WI38 (cell line): ENCODE data around the gene SSU72.

ENCODE experiments used
- H3K4me3 ChIP-seq: 2 replicates; pipeline ENCODE4 v1.5.1; 2011; ENCODE audit warnings: low read depth, mild to moderate bottlenecking, control low read depth, low read length
- CTCF ChIP-seq: IDR thresholded peaks from 2 replicates; pipeline ENCODE4 v1.5.1; 2012; ENCODE audit warnings: low read depth, mild to moderate bottlenecking, control low read depth, low read length

Gene SSU72

DNA sequence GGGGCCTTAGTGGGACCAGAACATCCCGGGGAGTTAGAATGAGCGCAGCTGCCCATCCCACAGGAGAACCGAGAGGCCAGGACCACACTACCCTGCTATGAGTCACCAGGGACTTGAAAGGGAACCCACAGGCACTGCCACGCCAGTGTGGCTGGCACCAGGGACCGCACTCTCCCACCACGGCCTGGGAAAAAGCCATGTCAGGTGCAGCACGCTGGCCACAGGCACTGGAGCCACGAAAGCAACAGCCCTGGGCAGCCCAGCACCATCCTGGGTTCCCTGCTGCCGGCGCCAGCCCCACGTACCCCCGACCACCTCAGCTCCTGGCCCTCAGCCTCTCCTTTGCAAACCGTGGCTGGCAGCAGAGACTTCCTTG, 20.1 kb downstream of the SSU72 start:
- no peak overlapping the region for H3K4me3 ChIP-seq
- TF ChIP-seq CTCF = no peak

GRCh38 chr1:1553821-1554494, 20.7 kb downstream of the SSU72 start:
- TF ChIP-seq CTCF = no peak
- H3K4me3 ChIP-seq = no peak overlapping the region

- H3K4me3 ChIP-seq = no peak overlapping the region
- TF ChIP-seq CTCF = no peak
Measured at GRCh38 chr1:1552263-1552639, 22.4 kb downstream of the SSU72 start.

- no peak overlapping the region for H3K4me3 ChIP-seq
- no peak for TF ChIP-seq CTCF
Measured at GRCh38 chr1:1551524-1552262, 23.0 kb downstream of the SSU72 start.

DNA sequence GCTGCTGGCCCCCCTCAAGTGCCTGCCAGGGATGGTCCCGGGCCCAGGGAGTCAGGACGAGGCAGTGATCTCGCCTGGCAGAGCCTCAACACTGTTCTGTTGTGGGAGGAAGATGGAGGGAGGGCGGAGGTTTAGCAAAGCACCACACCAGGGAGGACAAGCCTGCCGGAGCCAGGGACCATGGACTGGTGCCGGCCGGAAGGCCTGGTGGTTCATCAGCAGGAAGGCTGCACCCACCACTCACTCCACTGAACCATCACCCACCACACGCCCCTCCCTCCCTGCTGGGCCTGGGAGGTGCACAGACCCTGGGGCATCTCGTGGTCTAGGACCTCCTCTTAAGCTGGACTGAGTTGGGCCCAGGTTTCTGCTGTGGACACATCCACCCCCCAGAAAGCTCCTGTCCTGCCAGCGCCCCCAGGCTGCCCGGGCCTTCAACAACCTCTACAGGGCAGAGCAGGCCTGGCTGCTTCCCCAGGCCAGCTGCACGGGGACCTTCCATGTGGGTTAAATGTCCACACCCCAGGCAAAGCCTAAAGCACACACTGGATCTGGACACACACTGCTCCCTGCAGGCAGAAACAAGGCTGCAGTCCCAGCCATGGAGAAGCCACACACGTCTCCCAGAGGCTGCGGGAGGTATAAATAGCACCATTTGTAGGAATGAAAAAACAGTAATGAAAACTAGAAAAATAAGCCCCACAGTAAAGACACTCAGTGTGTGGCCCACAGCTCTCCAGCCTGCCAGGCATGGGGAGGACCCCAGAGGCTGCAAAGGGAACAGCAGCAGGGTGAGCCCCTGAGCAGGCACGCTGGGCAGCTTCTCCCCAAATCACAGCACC, 23.9 kb downstream of the SSU72 start:
- peak; percentile 33; the same call in 1 of the 2 replicates for TF ChIP-seq CTCF
- H3K4me3 ChIP-seq = no peak overlapping the region

DNA sequence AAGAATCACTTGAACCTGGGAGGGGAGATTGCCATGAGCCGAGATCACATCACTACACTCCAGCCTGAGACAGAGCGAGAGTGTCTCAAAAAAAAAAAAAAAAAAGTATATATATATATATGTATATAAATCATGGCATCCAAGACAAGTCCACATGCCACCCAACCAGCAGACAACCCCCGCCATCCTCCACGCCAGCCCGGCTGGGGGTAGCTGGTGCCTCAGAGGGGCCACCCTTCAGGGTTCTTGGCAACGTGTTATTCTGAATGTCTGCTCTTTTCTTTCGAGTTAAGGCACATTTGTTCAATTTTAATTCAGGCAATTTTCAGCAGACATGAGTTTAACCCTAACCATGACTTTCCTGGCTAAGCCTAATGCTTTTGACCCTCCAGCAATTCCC, 24.6 kb downstream of the SSU72 start:
- no peak for TF ChIP-seq CTCF
- H3K4me3 ChIP-seq = no peak overlapping the region
